Smooth muscle cell (in vitro differentiated cells): ENCODE data around the gene KRTAP10-8. TPM values are rescaled to one million over a fixed set of nuclear protein-coding genes. Genes with fewer than 3 reads are reported as not detected.

Experiments
- DNase-seq: peaks from one replicate; lab custom pipeline; 2025; ENCODE audit not compliant: unreplicated experiment; lab: John Stamatoyannopoulos, UW
- H2AFZ ChIP-seq: fragments of 200-600 bp; sonication (generic); 2 replicates; pipeline ENCODE4 v1.6.0; 2016; ENCODE audit warnings: antibody characterized with exemption, low read depth, mild to moderate bottlenecking
- H3F3A ChIP-seq: fragments of 200-600 bp; sonication (generic); 2 replicates; pipeline ENCODE4 v1.6.0; 2017; ENCODE audit warnings: antibody characterized with exemption, low read depth
- H3K27ac ChIP-seq: fragments of 200-600 bp; sonication (generic); 2 replicates; pipeline ENCODE4 v1.5.1; 2016; ENCODE audit warnings: low read depth, mild to moderate bottlenecking
- H3K27me3 ChIP-seq: fragments of 200-600 bp; sonication (generic); 2 replicates; pipeline ENCODE4 v1.6.1; 2016; ENCODE audit warnings: low read depth, mild to moderate bottlenecking
- H3K36me3 ChIP-seq: fragments of 200-600 bp; sonication (generic); 2 replicates; pipeline ENCODE4 v1.5.1; 2016; ENCODE audit warnings: low read depth
- H3K4me1 ChIP-seq: fragments of 200-600 bp; sonication (generic); 2 replicates; pipeline ENCODE4 v1.5.1; 2016; ENCODE audit warnings: low read depth
- H3K4me2 ChIP-seq: fragments of 200-600 bp; sonication (generic); 2 replicates; pipeline ENCODE4 v1.6.0; 2016; ENCODE audit warnings: mild to moderate bottlenecking
- H3K4me3 ChIP-seq: fragments of 200-600 bp; sonication (generic); 2 replicates; pipeline ENCODE4 v1.5.1; 2016; ENCODE audit warnings: mild to moderate bottlenecking
- H3K79me2 ChIP-seq: fragments of 200-600 bp; sonication (generic); 2 replicates; pipeline ENCODE4 v1.6.0; 2016; ENCODE audit warnings: low read depth, mild to moderate bottlenecking
- H3K9ac ChIP-seq: fragments of 200-600 bp; sonication (generic); 2 replicates; pipeline ENCODE4 v1.6.0; 2016; ENCODE audit warnings: low read depth
- H3K9me3 ChIP-seq: fragments of 200-600 bp; sonication (generic); replicated peaks from 2 replicates; pipeline ENCODE4 v1.5.1; 2016; ENCODE audit warnings: low read depth
- H4K20me1 ChIP-seq: fragments of 200-600 bp; sonication (generic); 2 replicates; pipeline ENCODE4 v1.6.0; 2016; ENCODE audit warnings: low read depth
- CTCF ChIP-seq: fragments of 200-600 bp; sonication (generic); IDR thresholded peaks from 2 replicates; pipeline ENCODE4 v1.5.1; 2017; ENCODE audit warnings: borderline replicate concordance, mild to moderate bottlenecking, antibody characterized with exemption; ENCODE audit not compliant: insufficient read depth, poor library complexity, severe bottlenecking
- WGBS: methylation state at CpG from one replicate; pipeline ENCODE4 v1.1.7; 2016; ENCODE audit warnings: low lambda C conversion rate; 5-methylcytosine and 5-hydroxymethylcytosine counted together
- polyA plus RNA-seq: library from polyadenylated mRNA; unstranded; fragments of >200 nt; fragmentation: Nextera tagmentation; extraction: Ambion mirVana; gene quantifications from 2 replicates; pipeline ENCODE4 v1.2.1, GENCODE V29; 2016
- total RNA-seq: library from RNA; depleted of rRNA; stranded (reverse); fragments of >200 nt; gene quantifications from 2 replicates; pipeline ENCODE4 v1.2.3, GENCODE V29; 2014

The KRTAP10-8 gene
- total and polyA plus RNA-seq, 2 experiments from 2014 or later, result not detected

DNA sequence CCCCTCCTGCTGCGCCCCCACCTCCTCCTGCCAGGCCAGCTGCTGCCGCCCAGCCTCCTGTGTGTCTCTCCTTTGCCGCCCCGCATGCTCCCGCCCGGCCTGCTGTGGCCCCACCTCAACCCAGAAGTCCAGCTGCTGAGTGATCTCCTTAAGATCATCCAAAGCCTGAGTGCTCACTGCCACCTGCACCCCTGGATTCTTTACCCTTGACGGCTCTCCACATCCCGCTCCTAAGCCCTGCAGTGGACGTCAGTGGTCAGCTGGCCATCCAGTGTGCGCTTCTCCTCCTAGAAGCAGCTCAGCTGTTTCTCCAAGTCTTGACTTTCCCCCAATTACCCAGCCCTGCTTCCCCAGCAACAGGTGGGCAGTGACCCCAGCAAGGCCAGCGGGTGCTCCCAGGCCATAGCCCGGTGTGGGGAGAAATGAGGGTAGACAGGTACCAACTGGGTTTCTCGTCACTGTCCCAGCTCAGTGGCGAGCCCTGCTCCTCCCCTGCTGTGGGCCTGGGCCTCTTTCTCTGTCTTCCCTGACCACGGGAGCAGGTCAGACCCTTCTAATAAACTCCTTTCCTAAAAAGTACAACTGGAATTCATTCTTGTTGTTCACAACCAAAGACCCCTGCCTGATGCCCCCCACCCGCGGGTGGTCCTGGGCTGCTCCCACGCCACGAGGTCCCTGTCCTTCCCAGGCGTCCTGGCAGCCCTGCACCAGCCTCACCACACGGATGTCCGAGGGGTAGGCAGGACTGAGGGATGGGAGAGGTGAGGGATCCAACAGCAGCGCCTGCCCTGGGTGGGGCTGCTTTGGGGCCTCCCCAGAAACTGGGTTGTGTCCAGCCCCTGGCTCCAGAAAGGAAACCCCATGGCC is 10.1 kb upstream of the KRTAP10-8 start:
- Histone ChIP-seq H4K20me1 (no peaks in the 10 kb centered on the region), H2AFZ (no peak overlapping the region), H3K9me3 (no peaks in the 10 kb centered on the region), H3K27ac (no peak overlapping the region), H3K36me3 (no peaks in the 10 kb centered on the region), H3K4me1 (peaks cover 13% of the 10 kb centered on the region), H3K4me2 (no peak overlapping the region), H3K9ac (no peak overlapping the region), H3K4me3 (no peak overlapping the region), H3F3A (no peaks in the 10 kb centered on the region), H3K79me2 (no peaks in the 10 kb centered on the region), H3K27me3 (no peaks in the 10 kb centered on the region)
- TF ChIP-seq CTCF, result no peak
- WGBS, result 92% methylated on average over 23 of the region's 23 CpGs
- DNase-seq, result no peak

DNA sequence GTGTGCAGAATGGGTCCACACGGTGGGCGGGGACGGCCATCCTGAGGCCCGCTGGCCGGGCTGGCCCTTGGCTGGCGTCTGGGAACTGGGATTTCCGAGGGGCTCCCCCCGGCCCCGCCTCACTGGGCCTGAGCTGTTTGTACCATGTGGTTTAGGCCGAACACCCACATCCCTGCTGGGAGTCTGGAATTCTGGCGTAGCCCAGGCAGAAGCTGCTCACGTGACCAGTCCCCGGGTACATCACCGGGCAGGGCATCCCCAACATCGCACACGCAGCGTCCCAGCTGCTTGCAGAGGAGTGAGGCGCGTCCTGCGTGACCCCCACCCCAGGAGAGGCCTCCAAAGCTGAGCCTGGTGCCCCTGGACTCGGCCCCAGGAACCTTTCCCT is 9.4 kb upstream of the KRTAP10-8 start:
- no peaks in the 10 kb centered on the region for H3F3A ChIP-seq
- no peaks in the 10 kb centered on the region for H3K36me3 ChIP-seq
- H3K27ac ChIP-seq, result no peak overlapping the region
- H3K4me1 ChIP-seq, result peaks cover 9% of the 10 kb centered on the region
- TF ChIP-seq CTCF, result no peak
- no peak for DNase-seq
- no peak overlapping the region for H2AFZ ChIP-seq
- 90% methylated on average over 20 of the region's 21 CpGs for WGBS
- no peak overlapping the region for H3K4me2 ChIP-seq
- no peak overlapping the region for H3K9ac ChIP-seq
- no peaks in the 10 kb centered on the region for H3K9me3 ChIP-seq
- H3K79me2 ChIP-seq, result no peaks in the 10 kb centered on the region
- H3K4me3 ChIP-seq, result no peak overlapping the region
- H4K20me1 ChIP-seq, result no peaks in the 10 kb centered on the region
- H3K27me3 ChIP-seq, result no peaks in the 10 kb centered on the region

- WGBS, result 70% methylated on average over 17 of the region's 17 CpGs
- no peak for TF ChIP-seq CTCF
- no peak for DNase-seq
- H3K79me2 ChIP-seq, result no peaks in the 10 kb centered on the region
- no peak overlapping the region for H3K27ac ChIP-seq
- no peak overlapping the region for H3K9ac ChIP-seq
- H3K4me1 ChIP-seq, result peaks cover 4% of the 10 kb centered on the region
- no peaks in the 10 kb centered on the region for H3K36me3 ChIP-seq
- no peak overlapping the region for H2AFZ ChIP-seq
- no peak overlapping the region for H3K4me3 ChIP-seq
- H4K20me1 ChIP-seq, result no peaks in the 10 kb centered on the region
- H3K27me3 ChIP-seq, result no peaks in the 10 kb centered on the region
- no peaks in the 10 kb centered on the region for H3K9me3 ChIP-seq
- no peak overlapping the region for H3K4me2 ChIP-seq
- no peaks in the 10 kb centered on the region for H3F3A ChIP-seq
These were observed 8.6 kb upstream of the KRTAP10-8 start for GRCh38 chr21:44603109-44603875.
